Activated CD8-positive, alpha-beta memory T cell treated with anti-CD3 and anti-CD28 coated beads for 36 hours (primary cell): Measurements from ENCODE around the gene ABLIM1. TPM values are rescaled to one million over a fixed set of nuclear protein-coding genes. Genes with fewer than 3 reads are reported as not detected.

Experiments
- CTCF ChIA-PET: fragments of 350-600 bp; sonication (Branson Sonifier 250); formaldehyde crosslinking; loops from one replicate; lab custom pipeline; 2021; ENCODE audit warnings: antibody characterized with exemption; lab: Charles Lee
- POLR2A ChIA-PET: fragments of 350-600 bp; sonication (Branson Sonifier 250); formaldehyde crosslinking; loops from one replicate; lab custom pipeline; 2021; ENCODE audit warnings: antibody characterized with exemption; lab: Charles Lee
- total RNA-seq, 2 experiments: library from RNA; stranded (reverse); gene quantifications; one replicate each; pipeline ENCODE4 v1.2.3, GENCODE V29; 2021

The ABLIM1 gene
- total RNA-seq, 2 experiments from 2014 or later: 44.4 to 47.7 TPM

GRCh38 chr10:114492351-114493037 lies 165.6 kb downstream of the ABLIM1 start:
- CTCF ChIA-PET: no interaction called here
- POLR2A ChIA-PET: no interaction called here

GRCh38 chr10:114491933-114492332 lies 166.1 kb downstream of the ABLIM1 start:
- ChIA-PET POLR2A (no interaction called here), CTCF (no interaction called here)

- CTCF ChIA-PET: interaction anchor here (1.3 kb wide), 1 partner anchor 19 kb away, joined by 4 read pairs; no protein-coding TSS in a partner anchor
- POLR2A ChIA-PET: no interaction called here
These were observed 166.7 kb downstream of the ABLIM1 start for GRCh38 chr10:114491419-114491818.

- POLR2A ChIA-PET: no interaction called here
These were observed 168.4 kb downstream of the ABLIM1 start for GRCh38 chr10:114489521-114490310.

GRCh38 chr10:114487815-114488536 lies 170.1 kb downstream of the ABLIM1 start:
- CTCF ChIA-PET: interaction anchor here (0.8 to 1.2 kb wide), 2 partner anchors 29 to 53 kb away, joined by 3 read pairs; no protein-coding TSS in a partner anchor
- POLR2A ChIA-PET: interaction anchor here (0.5 kb wide), 1 partner anchor 13 kb away, joined by 4 read pairs; no protein-coding TSS in a partner anchor

More at GRCh38 chr10:114489521-114490310, 168.4 kb downstream of the ABLIM1 start:
- CTCF ChIA-PET: interaction anchor here (0.6 kb wide), 1 partner anchor 38 kb away, joined by 3 read pairs; no protein-coding TSS in a partner anchor

- ChIA-PET CTCF (interaction anchor here (0.8 to 1.4 kb wide), 5 partner anchors 13 to 64 kb away, joined by 3 read pairs; no protein-coding TSS in a partner anchor), POLR2A (interaction anchor here (0.5 kb wide), 1 partner anchor 14 kb away, joined by 4 read pairs; no protein-coding TSS in a partner anchor)
These were observed 170.9 kb downstream of the ABLIM1 start for GRCh38 chr10:114486938-114487814.

- POLR2A ChIA-PET: no interaction called here
- CTCF ChIA-PET: interaction anchor here (1.1 to 1.2 kb wide), 2 partner anchors 14 to 65 kb away, joined by 3 to 4 read pairs; no protein-coding TSS in a partner anchor
These were observed 172.2 kb downstream of the ABLIM1 start for GRCh38 chr10:114485696-114486400.

GRCh38 chr10:114483575-114483974 lies 174.5 kb downstream of the ABLIM1 start:
- CTCF ChIA-PET: interaction anchor here (1.2 kb wide), 1 partner anchor 41 kb away, joined by 3 read pairs; no protein-coding TSS in a partner anchor
- POLR2A ChIA-PET: no interaction called here

- ChIA-PET POLR2A (no interaction called here), CTCF (interaction anchor here (1.2 to 1.8 kb wide), 2 partner anchors 11 to 41 kb away, joined by 3 to 6 read pairs; no protein-coding TSS in a partner anchor)
These were observed 175.4 kb downstream of the ABLIM1 start for GRCh38 chr10:114482480-114483304.

GRCh38 chr10:114481055-114481454 lies 177.0 kb downstream of the ABLIM1 start:
- POLR2A ChIA-PET: no interaction called here
- CTCF ChIA-PET: interaction anchor here (1.6 to 1.8 kb wide), 2 partner anchors 10 to 12 kb away, joined by 3 to 6 read pairs; no protein-coding TSS in a partner anchor

- ChIA-PET POLR2A (no interaction called here), CTCF (interaction anchor here (1.6 kb wide), 1 partner anchor 9 kb away, joined by 4 read pairs; no protein-coding TSS in a partner anchor)
These were observed 178.2 kb downstream of the ABLIM1 start for GRCh38 chr10:114479836-114480235.

GRCh38 chr10:114479307-114479706 lies 178.8 kb downstream of the ABLIM1 start:
- POLR2A ChIA-PET: no interaction called here
- CTCF ChIA-PET: interaction anchor here (1.6 kb wide), 1 partner anchor 8 kb away, joined by 4 read pairs; no protein-coding TSS in a partner anchor

- POLR2A ChIA-PET: no interaction called here
- CTCF ChIA-PET: no interaction called here
These were observed 179.8 kb downstream of the ABLIM1 start for GRCh38 chr10:114478281-114478680.

- ChIA-PET CTCF (no interaction called here), POLR2A (no interaction called here)
These were observed 180.8 kb downstream of the ABLIM1 start for GRCh38 chr10:114477285-114477684.

- ChIA-PET CTCF (no interaction called here), POLR2A (no interaction called here)
These were observed 183.1 kb downstream of the ABLIM1 start for GRCh38 chr10:114474989-114475388.

GRCh38 chr10:114473776-114474175 lies 184.3 kb downstream of the ABLIM1 start:
- POLR2A ChIA-PET: no interaction called here
- CTCF ChIA-PET: interaction anchor here (0.6 to 1.2 kb wide), 2 partner anchors 13 to 27 kb away, joined by 3 to 4 read pairs; no protein-coding TSS in a partner anchor
